ENCODE measurements around the gene SHKBP1. TPM values are rescaled to one million over a fixed set of nuclear protein-coding genes. Genes with fewer than 3 reads are reported as not detected.

The SHKBP1 gene
- total and polyA plus RNA-seq, 10 of the 15 experiments (the other 5 are each of a cell fraction or from before 2014, with no cell fraction given) = 2.3 to 123 (median 67.0) TPM

Other genes with a start within 250 kb of the SHKBP1 start
Only the 7 nearest of the 17 such genes appear.
- gene SERTAD3, start 132.5 kb upstream of the SHKBP1 start, total RNA-seq (2014; rRNA removed) = 14.4 and 16.7 TPM in 2 replicates
- gene SERTAD3, start 132.5 kb upstream of the SHKBP1 start, total RNA-seq (2014; rRNA removed; fragmentation: Illumina TruSeq; extraction: Trizol) = 12.4 and 13.6 TPM in 2 replicates
- 19.3 and 22.4 TPM in 2 replicates for gene SERTAD3, start 132.5 kb upstream of the SHKBP1 start, total RNA-seq (2021)
- gene SERTAD3, start 132.5 kb upstream of the SHKBP1 start, polyA plus RNA-seq (2011; rRNA removed) = 10.0 and 12.9 TPM in 2 replicates
- gene SERTAD3, start 132.5 kb upstream of the SHKBP1 start, polyA plus RNA-seq (2014; fragmentation: Illumina TruSeq; extraction: Trizol) = 7.4 and 9.5 TPM in 2 replicates
- gene SERTAD3, start 132.5 kb upstream of the SHKBP1 start, polyA plus RNA-seq (2014; fragmentation: Nextera tagmentation; extraction: Ambion mirVana) = 1 to 10 TPM; 4.2 to 8.4 TPM
- gene SERTAD3, start 132.5 kb upstream of the SHKBP1 start, polyA plus RNA-seq (2014; rRNA removed) = 13.8 and 16.2 TPM in 2 replicates
- 10 to 100 TPM; 13.9 to 17.4 TPM for gene SERTAD3, start 132.5 kb upstream of the SHKBP1 start, polyA plus RNA-seq (2016; fragmentation: Nextera tagmentation; extraction: Ambion mirVana)
- gene BLVRB, start 111.1 kb upstream of the SHKBP1 start, total RNA-seq (2014; rRNA removed) = 47.5 and 48.3 TPM in 2 replicates
- gene BLVRB, start 111.1 kb upstream of the SHKBP1 start, total RNA-seq (2014; rRNA removed; fragmentation: Illumina TruSeq; extraction: Trizol) = 21.2 and 21.7 TPM in 2 replicates
- 30.0 and 31.6 TPM in 2 replicates for gene BLVRB, start 111.1 kb upstream of the SHKBP1 start, total RNA-seq (2021)
- gene BLVRB, start 111.1 kb upstream of the SHKBP1 start, polyA plus RNA-seq (2011; rRNA removed) = 10.9 and 23.9 TPM in 2 replicates
- 2.5 and 11.3 TPM in 2 replicates for gene BLVRB, start 111.1 kb upstream of the SHKBP1 start, polyA plus RNA-seq (2014; fragmentation: Illumina TruSeq; extraction: Trizol)
- 10 to 100 TPM in 1 of 2 experiments, 1 to 10 TPM in 1; 6.3 to 16.3 TPM for gene BLVRB, start 111.1 kb upstream of the SHKBP1 start, polyA plus RNA-seq (2014; fragmentation: Nextera tagmentation; extraction: Ambion mirVana)
- gene BLVRB, start 111.1 kb upstream of the SHKBP1 start, polyA plus RNA-seq (2014; rRNA removed) = 53.3 and 58.1 TPM in 2 replicates
- gene BLVRB, start 111.1 kb upstream of the SHKBP1 start, polyA plus RNA-seq (2016; fragmentation: Nextera tagmentation; extraction: Ambion mirVana) = 10 to 100 TPM; 38.9 to 42.7 TPM
- 0.34 and 0.54 TPM in 2 replicates for gene SPTBN4, start 109.9 kb upstream of the SHKBP1 start, total RNA-seq (2014; rRNA removed)
- gene SPTBN4, start 109.9 kb upstream of the SHKBP1 start, total RNA-seq (2014; rRNA removed; fragmentation: Illumina TruSeq; extraction: Trizol) = 0.14 and 0.22 TPM in 2 replicates
- 0.18 and 0.69 TPM in 2 replicates for gene SPTBN4, start 109.9 kb upstream of the SHKBP1 start, total RNA-seq (2021)
- gene SPTBN4, start 109.9 kb upstream of the SHKBP1 start, polyA plus RNA-seq (2011; rRNA removed) = 0.46 and 0.57 TPM in 2 replicates
- 0.24 TPM in 1 of 2 replicates, not detected in the other for gene SPTBN4, start 109.9 kb upstream of the SHKBP1 start, polyA plus RNA-seq (2014; fragmentation: Illumina TruSeq; extraction: Trizol)
- under 1 TPM in 1 of 2 experiments, not detected in 1; 0.04 TPM for gene SPTBN4, start 109.9 kb upstream of the SHKBP1 start, polyA plus RNA-seq (2014; fragmentation: Nextera tagmentation; extraction: Ambion mirVana)
- 0.50 and 0.56 TPM in 2 replicates for gene SPTBN4, start 109.9 kb upstream of the SHKBP1 start, polyA plus RNA-seq (2014; rRNA removed)
- gene SPTBN4, start 109.9 kb upstream of the SHKBP1 start, polyA plus RNA-seq (2016; fragmentation: Nextera tagmentation; extraction: Ambion mirVana) = 1 to 10 TPM in 1 of 2 experiments, under 1 TPM in 1; 0.64 to 1.1 TPM
- gene LTBP4, start 24.5 kb downstream of the SHKBP1 start, total RNA-seq (2014; rRNA removed) = 6.6 and 8.5 TPM in 2 replicates
- 3.1 and 3.7 TPM in 2 replicates for gene LTBP4, start 24.5 kb downstream of the SHKBP1 start, total RNA-seq (2014; rRNA removed; fragmentation: Illumina TruSeq; extraction: Trizol)
- gene LTBP4, start 24.5 kb downstream of the SHKBP1 start, total RNA-seq (2021) = 34.6 and 35.9 TPM in 2 replicates
- 1.5 and 2.7 TPM in 2 replicates for gene LTBP4, start 24.5 kb downstream of the SHKBP1 start, polyA plus RNA-seq (2011; rRNA removed)
- gene LTBP4, start 24.5 kb downstream of the SHKBP1 start, polyA plus RNA-seq (2014; fragmentation: Illumina TruSeq; extraction: Trizol) = 2.6 and 5.9 TPM in 2 replicates
- gene LTBP4, start 24.5 kb downstream of the SHKBP1 start, polyA plus RNA-seq (2014; fragmentation: Nextera tagmentation; extraction: Ambion mirVana) = under 1 TPM in 1 of 2 experiments, not detected in 1; 0.09 TPM
- 21.8 and 23.5 TPM in 2 replicates for gene LTBP4, start 24.5 kb downstream of the SHKBP1 start, polyA plus RNA-seq (2014; rRNA removed)
- 1 to 10 TPM; 8.8 to 9.5 TPM for gene LTBP4, start 24.5 kb downstream of the SHKBP1 start, polyA plus RNA-seq (2016; fragmentation: Nextera tagmentation; extraction: Ambion mirVana)
- gene NUMBL, start 113.8 kb downstream of the SHKBP1 start, total RNA-seq (2014; rRNA removed) = 1.5 and 3.1 TPM in 2 replicates
- gene NUMBL, start 113.8 kb downstream of the SHKBP1 start, total RNA-seq (2014; rRNA removed; fragmentation: Illumina TruSeq; extraction: Trizol) = 1.1 and 1.2 TPM in 2 replicates
- 8.4 and 9.4 TPM in 2 replicates for gene NUMBL, start 113.8 kb downstream of the SHKBP1 start, total RNA-seq (2021)
- gene NUMBL, start 113.8 kb downstream of the SHKBP1 start, polyA plus RNA-seq (2011; rRNA removed) = 1.9 and 3.7 TPM in 2 replicates
- gene NUMBL, start 113.8 kb downstream of the SHKBP1 start, polyA plus RNA-seq (2014; fragmentation: Illumina TruSeq; extraction: Trizol) = 1.4 and 1.7 TPM in 2 replicates
- gene NUMBL, start 113.8 kb downstream of the SHKBP1 start, polyA plus RNA-seq (2014; fragmentation: Nextera tagmentation; extraction: Ambion mirVana) = under 1 TPM; 0.16 to 0.26 TPM
- gene NUMBL, start 113.8 kb downstream of the SHKBP1 start, polyA plus RNA-seq (2014; rRNA removed) = 3.6 and 6.2 TPM in 2 replicates
- gene NUMBL, start 113.8 kb downstream of the SHKBP1 start, polyA plus RNA-seq (2016; fragmentation: Nextera tagmentation; extraction: Ambion mirVana) = 1 to 10 TPM; 1.5 to 2.0 TPM
- 22.5 and 26.7 TPM in 2 replicates for gene COQ8B, start 140.0 kb downstream of the SHKBP1 start, total RNA-seq (2014; rRNA removed)
- 13.2 and 13.6 TPM in 2 replicates for gene COQ8B, start 140.0 kb downstream of the SHKBP1 start, total RNA-seq (2014; rRNA removed; fragmentation: Illumina TruSeq; extraction: Trizol)
- gene COQ8B, start 140.0 kb downstream of the SHKBP1 start, total RNA-seq (2021) = 30.4 and 38.8 TPM in 2 replicates
- 16.9 and 30.1 TPM in 2 replicates for gene COQ8B, start 140.0 kb downstream of the SHKBP1 start, polyA plus RNA-seq (2011; rRNA removed)
- 2.5 and 7.6 TPM in 2 replicates for gene COQ8B, start 140.0 kb downstream of the SHKBP1 start, polyA plus RNA-seq (2014; fragmentation: Illumina TruSeq; extraction: Trizol)
- gene COQ8B, start 140.0 kb downstream of the SHKBP1 start, polyA plus RNA-seq (2014; fragmentation: Nextera tagmentation; extraction: Ambion mirVana) = under 1 TPM; 0.39 to 0.57 TPM
- 34.8 and 37.1 TPM in 2 replicates for gene COQ8B, start 140.0 kb downstream of the SHKBP1 start, polyA plus RNA-seq (2014; rRNA removed)
- gene COQ8B, start 140.0 kb downstream of the SHKBP1 start, polyA plus RNA-seq (2016; fragmentation: Nextera tagmentation; extraction: Ambion mirVana) = 10 to 100 TPM; 16.5 to 17.2 TPM
- gene ITPKC, start 140.2 kb downstream of the SHKBP1 start, total RNA-seq (2014; rRNA removed) = 4.7 and 5.3 TPM in 2 replicates
- 3.5 and 3.9 TPM in 2 replicates for gene ITPKC, start 140.2 kb downstream of the SHKBP1 start, total RNA-seq (2014; rRNA removed; fragmentation: Illumina TruSeq; extraction: Trizol)
- gene ITPKC, start 140.2 kb downstream of the SHKBP1 start, total RNA-seq (2021) = 6.3 and 6.5 TPM in 2 replicates
- 3.7 and 6.4 TPM in 2 replicates for gene ITPKC, start 140.2 kb downstream of the SHKBP1 start, polyA plus RNA-seq (2011; rRNA removed)
- 1.7 and 3.3 TPM in 2 replicates for gene ITPKC, start 140.2 kb downstream of the SHKBP1 start, polyA plus RNA-seq (2014; fragmentation: Illumina TruSeq; extraction: Trizol)
- under 1 TPM; 0.03 to 0.26 TPM for gene ITPKC, start 140.2 kb downstream of the SHKBP1 start, polyA plus RNA-seq (2014; fragmentation: Nextera tagmentation; extraction: Ambion mirVana)
- gene ITPKC, start 140.2 kb downstream of the SHKBP1 start, polyA plus RNA-seq (2014; rRNA removed) = 6.0 and 7.6 TPM in 2 replicates
- gene ITPKC, start 140.2 kb downstream of the SHKBP1 start, polyA plus RNA-seq (2016; fragmentation: Nextera tagmentation; extraction: Ambion mirVana) = 1 to 10 TPM; 1.3 to 3.5 TPM